Endothelial cell of umbilical vein (primary cell): ENCODE measurements around the gene MMS22L. TPM values are rescaled to one million over a fixed set of nuclear protein-coding genes. Genes with fewer than 3 reads are reported as not detected.

Experiments
- BruUV-seq: library from RNA; stranded (reverse); fragments of 400-500 nt; replicated peaks from 2 replicates; lab custom pipeline; 2021; lab: Mats Ljungman, UMichigan
- CTCF ChIA-PET: fragments of 300-600, 350-600 bp; sonication (Branson Sonifier 250); formaldehyde crosslinking; loops from one replicate; lab custom pipeline; 2021; ENCODE audit warnings: antibody characterized with exemption, inconsistent platforms; lab: Charles Lee
- POLR2A ChIA-PET: fragments of 300-600, 350-600 bp; sonication (Branson Sonifier 250); formaldehyde crosslinking; loops from one replicate; lab custom pipeline; 2021; ENCODE audit warnings: antibody characterized with exemption, inconsistent platforms; lab: Charles Lee
- DNase-seq: peaks from one replicate; pipeline ENCODE4 v3.0.0-alpha.2; 2011; ENCODE audit warnings: low read depth, low spot score
- FAIRE-seq: peaks from 2 replicates; lab custom pipeline; 2011; peaks lifted over from hg19 to GRCh38; lab: Jason Lieb, UNC
- H2AFZ ChIP-seq: 2 replicates; pipeline ENCODE4 v1.6.0; 2012; ENCODE audit warnings: low read depth, low read length, control low read depth, inconsistent platforms
- H3K27ac ChIP-seq: 2 replicates; pipeline ENCODE4 v1.5.1; 2011; ENCODE audit warnings: low read depth, mild to moderate bottlenecking, control low read depth, low read length, moderate library complexity; ENCODE audit not compliant: insufficient read depth
- H3K27me3 ChIP-seq, 2 experiments: 2 replicates each; pipeline versions ENCODE4 v1.6.0 to v1.6.1; 2011; ENCODE audit warnings: low read length in 2 of 2, mixed read lengths in 1 of 2; ENCODE audit not compliant: control insufficient read depth in 2 of 2, insufficient read depth in 2 of 2
- H3K36me3 ChIP-seq, 2 experiments: 2 replicates in 1 of 2; 3 replicates in 1 of 2; pipeline ENCODE4 v1.5.1; 2011; ENCODE audit warnings: low read length in 2 of 2, mild to moderate bottlenecking in 1 of 2, moderate library complexity in 1 of 2; ENCODE audit not compliant: control insufficient read depth in 2 of 2, insufficient read depth in 2 of 2; ENCODE audit errors: extremely low read depth in 1 of 2
- H3K4me1 ChIP-seq: 3 replicates; pipeline ENCODE4 v1.5.1; 2011; ENCODE audit warnings: mild to moderate bottlenecking, low read length; ENCODE audit not compliant: control insufficient read depth, insufficient read depth; ENCODE audit errors: extremely low read depth
- H3K4me2 ChIP-seq: 2 replicates; pipeline ENCODE4 v1.6.1; 2011; ENCODE audit warnings: low read length, control low read depth, mixed read lengths; ENCODE audit not compliant: insufficient read depth
- H3K4me3 ChIP-seq, 3 experiments: fragments of 200-600 bp in 1 of 3; sonication (generic), shearing (Covaris generic) in 1 of 3; replicated peaks in 1 of 3; 2 replicates each; pipeline ENCODE4 v1.5.1; 2011 to 2016; ENCODE audit warnings: control low read depth in 3 of 3, low read length in 3 of 3, mild to moderate bottlenecking in 2 of 3, inconsistent platforms in 1 of 3, low read depth in 1 of 3, moderate library complexity in 1 of 3; ENCODE audit not compliant: insufficient read depth in 1 of 3
- H3K79me2 ChIP-seq: 2 replicates; pipeline ENCODE4 v1.6.0; 2012; ENCODE audit warnings: low read length, inconsistent platforms; ENCODE audit not compliant: control insufficient read depth, insufficient read depth
- H3K9ac ChIP-seq: replicated peaks from 2 replicates; pipeline ENCODE3; 2011; ENCODE audit warnings: low read length, control low read depth; ENCODE audit not compliant: insufficient read depth; ENCODE audit errors: extremely low read depth
- H3K9me1 ChIP-seq: replicated peaks from 3 replicates; pipeline ENCODE4 v1.6.0; 2011; ENCODE audit warnings: mild to moderate bottlenecking, low read length; ENCODE audit not compliant: control insufficient read depth, insufficient read depth; ENCODE audit errors: extremely low read depth
- H3K9me3 ChIP-seq: replicated peaks from 2 replicates; pipeline ENCODE4 v1.5.1; 2012; ENCODE audit warnings: low read length, inconsistent platforms; ENCODE audit not compliant: control insufficient read depth, insufficient read depth
- H4K20me1 ChIP-seq: replicated peaks from 2 replicates; pipeline ENCODE3; 2011; ENCODE audit warnings: mild to moderate bottlenecking, low read length; ENCODE audit not compliant: control insufficient read depth, insufficient read depth; ENCODE audit errors: extremely low read depth
- EZH2 ChIP-seq: IDR thresholded peaks from 2 replicates; pipeline ENCODE4 v1.6.1; 2012; ENCODE audit warnings: borderline replicate concordance, low read depth, mild to moderate bottlenecking, moderate library complexity, low read length, inconsistent platforms; ENCODE audit not compliant: severe bottlenecking
- FOS ChIP-seq: IDR thresholded peaks from 2 replicates; pipeline ENCODE4 v1.6.1; 2011; ENCODE audit warnings: mild to moderate bottlenecking, low read length, moderate library complexity, borderline replicate concordance; ENCODE audit not compliant: insufficient read depth
- GATA2 ChIP-seq: IDR thresholded peaks from 2 replicates; pipeline ENCODE4 v1.7.0; 2011; ENCODE audit warnings: low read depth, mild to moderate bottlenecking, moderate library complexity, mixed read lengths, low read length; ENCODE audit not compliant: insufficient read length, insufficient read depth
- JUN ChIP-seq: IDR thresholded peaks from 2 replicates; pipeline ENCODE4 v1.6.1; 2011; ENCODE audit warnings: borderline replicate concordance, low read depth; ENCODE audit not compliant: insufficient read length, insufficient read depth
- MYC ChIP-seq: IDR thresholded peaks from one replicate; pipeline ENCODE4 v1.6.1; 2011; ENCODE audit warnings: mild to moderate bottlenecking, low read depth, low read length
- POLR2A ChIP-seq: IDR thresholded peaks from 2 replicates; pipeline ENCODE4 v1.6.1; 2012; ENCODE audit warnings: low read depth, mild to moderate bottlenecking, control low read depth, low read length
- POLR2AphosphoS5 ChIP-seq: IDR thresholded peaks from 2 replicates; pipeline ENCODE4 v1.6.1; 2012; ENCODE audit warnings: low read depth, mild to moderate bottlenecking, control low read depth, low read length, moderate library complexity; ENCODE audit not compliant: insufficient read depth
- dilution Hi-C: fragments of 300-500 bp; cut with MboI; formaldehyde crosslinking; loops from one replicate; pipeline ENCODE4 v1.15.0; 2019; ENCODE audit warnings: low sequenced_read_pairs; ENCODE audit not compliant: extremely low pct_ligation_motif_present
- intact Hi-C: fragments of 100-400 bp; cut with micrococcal nuclease; formaldehyde crosslinking; loops from one replicate; pipeline ENCODE4 v1.10.0; 2022
- polyA plus RNA-seq, 4 experiments: library from polyadenylated mRNA; depleted of rRNA in 3 of 4; stranded (reverse) in 3 of 4; unstranded in 1 of 4; fragments of >200 nt; gene quantifications; 2 replicates each; pipeline versions ENCODE4 v1.2.1 to v1.2.3, GENCODE V29; 2011 to 2012; ENCODE audit warnings: missing spikeins in 1 of 4
- total RNA-seq: library from RNA; stranded (reverse); gene quantifications from 2 replicates; pipeline ENCODE4 v1.2.3, GENCODE V29; 2021
- TF ChIP-seq, protein P1 (sequence below): IDR thresholded peaks from 2 replicates; pipeline ENCODE4 v1.6.1; 2011; ENCODE audit not compliant: insufficient read depth, insufficient read length
- TF ChIP-seq, protein P2 (sequence below), 2 donors: IDR thresholded peaks; 1 replicate in 1 of 2; 2 replicates in 1 of 2; pipeline ENCODE4 v1.5.1; 2011; ENCODE audit warnings: low read length in 2 of 2, mild to moderate bottlenecking in 2 of 2, moderate library complexity in 2 of 2, control low read depth in 1 of 2, inconsistent platforms in 1 of 2, low read depth in 1 of 2; ENCODE audit not compliant: insufficient read depth in 1 of 2; ENCODE audit errors: extremely low read depth in 1 of 2

MMS22L gene
- total and polyA plus RNA-seq, 2 donors (not counting 3 experiments of a cell fraction or from before 2014, with no cell fraction given): 5.5 to 19.3 TPM

DNA sequence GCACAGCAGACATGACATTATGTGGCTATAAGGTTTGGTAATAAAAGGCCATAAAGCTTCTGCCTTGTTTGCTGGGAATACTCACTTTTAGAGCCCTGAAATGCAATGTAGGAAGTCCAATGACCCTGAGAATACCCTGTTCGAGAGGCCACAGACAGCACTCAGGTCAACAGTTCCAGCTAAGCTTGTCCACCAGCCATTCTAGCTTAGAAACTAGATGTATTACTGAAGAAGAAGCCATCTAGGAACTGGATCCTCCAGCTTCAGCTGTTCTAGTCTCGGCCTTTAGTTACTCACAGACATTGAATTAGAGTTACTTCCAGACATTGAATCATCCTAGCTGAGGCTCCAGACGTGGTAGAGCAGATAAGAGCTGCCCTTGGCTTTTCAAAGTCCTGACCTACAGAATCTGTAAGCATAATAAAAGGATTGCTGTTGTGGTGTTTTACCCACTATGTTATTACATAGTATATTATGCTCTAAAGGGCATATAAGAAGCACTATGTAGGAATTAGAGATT, 84.9 kb downstream of the MMS22L start:
- FAIRE-seq (no peak), DNase-seq (no peak)
- Histone ChIP-seq H3K79me2 (no peaks in the 10 kb centered on the region), H3K27me3 (no peaks in the 10 kb centered on the region), H3K4me3 (no peak overlapping the region), H3K9me1 (peaks cover 2% of the 10 kb centered on the region), H3K9ac (no peak overlapping the region), H3K36me3 (no peaks in the 10 kb centered on the region), H4K20me1 (no peaks in the 10 kb centered on the region), H2AFZ (no peak overlapping the region), H3K27ac (no peak overlapping the region), H3K4me2 (no peak overlapping the region), H3K4me1 (no peaks in the 10 kb centered on the region), H3K9me3 (no peaks in the 10 kb centered on the region)
- dilution Hi-C loops (no loop called here), intact Hi-C loops (no loop called here)
- POLR2A ChIA-PET: no interaction called here
- CTCF ChIA-PET: interaction anchor here (0.9 to 3.7 kb wide), 5 partner anchors 8 to 18 kb away, joined by 3 to 28 read pairs (median 3); no protein-coding TSS in a partner anchor
- no TSS peak for BruUV-seq
- no peak for TF ChIP-seq FOS
- TF ChIP-seq GATA2: no peak
- no peak for TF ChIP-seq JUN
- TF ChIP-seq EZH2: no peak
- TF ChIP-seq, protein P1, sequence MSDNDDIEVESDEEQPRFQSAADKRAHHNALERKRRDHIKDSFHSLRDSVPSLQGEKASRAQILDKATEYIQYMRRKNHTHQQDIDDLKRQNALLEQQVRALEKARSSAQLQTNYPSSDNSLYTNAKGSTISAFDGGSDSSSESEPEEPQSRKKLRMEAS: no peak
- TF ChIP-seq POLR2A: no peak
- no peak for TF ChIP-seq MYC
- TF ChIP-seq POLR2AphosphoS5: no peak
- TF ChIP-seq, protein P2, sequence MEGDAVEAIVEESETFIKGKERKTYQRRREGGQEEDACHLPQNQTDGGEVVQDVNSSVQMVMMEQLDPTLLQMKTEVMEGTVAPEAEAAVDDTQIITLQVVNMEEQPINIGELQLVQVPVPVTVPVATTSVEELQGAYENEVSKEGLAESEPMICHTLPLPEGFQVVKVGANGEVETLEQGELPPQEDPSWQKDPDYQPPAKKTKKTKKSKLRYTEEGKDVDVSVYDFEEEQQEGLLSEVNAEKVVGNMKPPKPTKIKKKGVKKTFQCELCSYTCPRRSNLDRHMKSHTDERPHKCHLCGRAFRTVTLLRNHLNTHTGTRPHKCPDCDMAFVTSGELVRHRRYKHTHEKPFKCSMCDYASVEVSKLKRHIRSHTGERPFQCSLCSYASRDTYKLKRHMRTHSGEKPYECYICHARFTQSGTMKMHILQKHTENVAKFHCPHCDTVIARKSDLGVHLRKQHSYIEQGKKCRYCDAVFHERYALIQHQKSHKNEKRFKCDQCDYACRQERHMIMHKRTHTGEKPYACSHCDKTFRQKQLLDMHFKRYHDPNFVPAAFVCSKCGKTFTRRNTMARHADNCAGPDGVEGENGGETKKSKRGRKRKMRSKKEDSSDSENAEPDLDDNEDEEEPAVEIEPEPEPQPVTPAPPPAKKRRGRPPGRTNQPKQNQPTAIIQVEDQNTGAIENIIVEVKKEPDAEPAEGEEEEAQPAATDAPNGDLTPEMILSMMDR (IDR thresholded peaks at IDR 0.05; ENCODE audit: extremely low read depth in 1 of 2, insufficient read depth in 1 of 2, low read depth in 1 of 2, low read length in 2 of 2): no peak
